Measurements from ENCODE around the gene TBC1D30. TPM values are rescaled to one million over a fixed set of nuclear protein-coding genes. Genes with fewer than 3 reads are reported as not detected.
"Not testable (repeated sequence)": the region's sequence is repeated elsewhere in the genome, so short reads cannot be mapped to it uniquely, and the experiment has no call there.

TBC1D30 gene
- total RNA-seq, 4 donors from 2014 or later, result 0.35 to 6.7 (median 2.5) TPM

GRCh38 chr12:64802180-64802775, 22.2 kb upstream of the TBC1D30 start:
- 0 to 28% methylated on average over 5 to 6 of the region's 8 CpGs for WGBS, 2 donors (ENCODE audit: low coverage in 1 of 2)
- peak; percentile 32 to 84 (median 50) for TF ChIP-seq CTCF (IDR thresholded peaks at IDR 0.05)
- H3K4me1 ChIP-seq, H3K9me3 ChIP-seq, H3K36me3 ChIP-seq, H3K27ac ChIP-seq, H3K4me3 ChIP-seq: not testable (repeated sequence)
- peak; percentile 50 for ATAC-seq
- peaks cover 29% of the 10 kb centered on the region for H3K27me3 ChIP-seq

GRCh38 chr12:64806173-64806572, 18.3 kb upstream of the TBC1D30 start:
- no peak overlapping the region for H3K27ac ChIP-seq
- WGBS, 2 donors (ENCODE audit: low coverage in 1 of 2), result 40 to 61% methylated on average over 1 to 2 of the region's 2 CpGs
- no peak for ATAC-seq

GRCh38 chr12:64806593-64807460, 17.6 kb upstream of the TBC1D30 start:
- TF ChIP-seq POLR2A (IDR thresholded peaks at IDR 0.05) (no peak), EP300 (IDR thresholded peaks at IDR 0.05) (no peak), CTCF (IDR thresholded peaks at IDR 0.05) (no peak), POLR2AphosphoS5 (IDR thresholded peaks at IDR 0.05) (no peak)
- ATAC-seq, result no peak
- H3K9me3 ChIP-seq, result no peaks in the 10 kb centered on the region
- H3K4me1 ChIP-seq, result peaks cover 0 to 4% (median 0%) of the 10 kb centered on the region in 3 donors
- H3K27me3 ChIP-seq, result peaks cover 20% of the 10 kb centered on the region
- no peak overlapping the region for H3K27ac ChIP-seq
- no peak overlapping the region for H3K4me3 ChIP-seq
- WGBS, 2 donors (ENCODE audit: low coverage in 1 of 2), result 69 to 75% methylated on average over 6 to 7 of the region's 7 CpGs
- no peaks in the 10 kb centered on the region for H3K36me3 ChIP-seq

More at GRCh38 chr12:64806173-64806572, 18.3 kb upstream of the TBC1D30 start:
- no peaks in the 10 kb centered on the region for H3K9me3 ChIP-seq
- TF ChIP-seq EP300 (IDR thresholded peaks at IDR 0.05) (no peak), CTCF (IDR thresholded peaks at IDR 0.05) (no peak), POLR2A (IDR thresholded peaks at IDR 0.05) (no peak), POLR2AphosphoS5 (IDR thresholded peaks at IDR 0.05) (no peak)
- peaks cover 20% of the 10 kb centered on the region for H3K27me3 ChIP-seq
- no peak overlapping the region for H3K4me3 ChIP-seq
- no peaks in the 10 kb centered on the region for H3K36me3 ChIP-seq
- peaks cover 0 to 4% (median 0%) of the 10 kb centered on the region in 3 donors for H3K4me1 ChIP-seq

- Histone ChIP-seq H3K4me3 (no peak overlapping the region), H3K9me3 (no peaks in the 10 kb centered on the region), H3K27ac (no peak overlapping the region), H3K4me1 (no peaks in the 10 kb centered on the region), H3K27me3 (peaks cover 20% of the 10 kb centered on the region), H3K36me3 (no peaks in the 10 kb centered on the region)
- ATAC-seq, result no peak
- WGBS, 2 donors (ENCODE audit: low coverage in 1 of 2), result 45 to 52% methylated on average over 5 of the region's 5 CpGs
- TF ChIP-seq POLR2A (IDR thresholded peaks at IDR 0.05) (no peak), CTCF (IDR thresholded peaks at IDR 0.05) (no peak), POLR2AphosphoS5 (IDR thresholded peaks at IDR 0.05) (no peak), EP300 (IDR thresholded peaks at IDR 0.05) (no peak)
These were observed 16.3 kb upstream of the TBC1D30 start for GRCh38 chr12:64808110-64808509.

GRCh38 chr12:64810831-64811230, 13.6 kb upstream of the TBC1D30 start:
- Histone ChIP-seq H3K4me3 (no peak overlapping the region), H3K36me3 (no peaks in the 10 kb centered on the region), H3K27me3 (peaks cover 12% of the 10 kb centered on the region), H3K9me3 (no peaks in the 10 kb centered on the region), H3K4me1 (no peaks in the 10 kb centered on the region), H3K27ac (no peak overlapping the region)
- TF ChIP-seq POLR2A (IDR thresholded peaks at IDR 0.05), result no peak
- no peak for TF ChIP-seq EP300 (IDR thresholded peaks at IDR 0.05)
- no peak for TF ChIP-seq POLR2AphosphoS5 (IDR thresholded peaks at IDR 0.05)
- TF ChIP-seq CTCF (IDR thresholded peaks at IDR 0.05), result no peak
- WGBS, 2 donors (ENCODE audit: low coverage in 1 of 2), result 63 to 100% methylated on average over 1 of the region's 1 CpG
- ATAC-seq, result no peak

Data from gastroesophageal sphincter (tissue), 4 donors.